HG03432 (cell line): Measurements from ENCODE around the gene RHOA.
"Not testable (repeated sequence)": the region's sequence is repeated elsewhere in the genome, so short reads cannot be mapped to it uniquely, and the experiment has no call there.

ENCODE experiments used
- ATAC-seq: cut with Tn5 transposase; IDR thresholded peaks from one replicate; pipeline ENCODE4 v1.9.1; 2021; ENCODE audit warnings: mild to moderate bottlenecking, moderate library complexity; ENCODE audit not compliant: unreplicated experiment

Gene RHOA

DNA sequence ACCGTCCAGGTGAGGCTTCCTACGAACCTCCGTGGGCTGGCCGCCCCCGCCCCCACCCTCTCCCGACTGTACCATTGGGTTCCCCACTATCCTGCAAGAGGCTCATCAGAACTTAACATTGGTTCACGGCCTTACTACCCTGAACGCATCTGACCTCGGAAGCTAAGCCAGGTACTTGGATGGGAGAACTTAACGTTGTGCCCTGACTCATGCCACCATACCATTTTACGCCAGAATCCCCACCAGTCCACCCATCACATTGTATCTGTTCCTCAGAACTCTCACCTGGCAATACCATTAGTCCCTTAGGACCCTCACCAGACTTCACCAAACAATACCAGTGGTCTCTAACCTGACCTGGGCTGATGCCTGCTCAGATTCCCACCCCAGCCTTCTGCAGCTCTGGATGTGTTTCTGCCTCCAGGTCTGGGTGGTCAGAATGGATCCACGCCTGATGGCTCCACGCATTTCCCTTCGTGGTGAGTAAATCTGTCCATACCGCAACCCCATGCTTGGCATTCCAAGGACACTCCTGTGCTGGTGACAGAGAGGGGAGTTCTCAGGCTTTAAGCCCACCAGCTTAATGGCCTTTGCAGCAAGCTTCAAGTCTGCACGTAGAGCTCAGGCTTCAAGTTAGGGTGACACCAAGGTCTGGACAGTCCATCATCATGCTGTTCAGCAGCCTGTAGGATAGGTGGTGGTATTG is 1.0 kb upstream of the RHOA start:
- ATAC-seq: no peak

DNA sequence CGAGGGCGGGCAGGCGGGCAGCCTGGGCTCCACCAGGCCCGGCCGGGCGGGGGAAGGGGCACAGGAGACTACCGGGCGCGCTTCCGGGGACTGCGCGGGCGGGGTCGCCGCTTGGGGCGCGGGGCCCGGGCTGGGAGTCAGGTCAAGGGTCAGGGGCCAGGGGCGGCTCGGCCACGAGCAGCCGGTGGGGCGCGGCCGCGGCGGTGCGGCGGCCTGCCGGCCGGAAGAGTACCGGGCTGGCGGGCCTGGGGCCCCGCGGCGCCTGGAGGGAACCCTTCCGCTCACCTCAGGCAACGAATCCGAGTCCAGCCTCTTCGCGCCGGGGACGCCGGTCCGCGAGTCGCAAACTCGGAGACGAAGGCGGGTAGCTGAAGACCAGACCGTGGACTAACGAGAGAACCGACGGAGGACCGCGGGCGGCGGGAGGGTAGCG is 225 bp downstream of the RHOA start:
- peak; percentile 36 for ATAC-seq

DNA sequence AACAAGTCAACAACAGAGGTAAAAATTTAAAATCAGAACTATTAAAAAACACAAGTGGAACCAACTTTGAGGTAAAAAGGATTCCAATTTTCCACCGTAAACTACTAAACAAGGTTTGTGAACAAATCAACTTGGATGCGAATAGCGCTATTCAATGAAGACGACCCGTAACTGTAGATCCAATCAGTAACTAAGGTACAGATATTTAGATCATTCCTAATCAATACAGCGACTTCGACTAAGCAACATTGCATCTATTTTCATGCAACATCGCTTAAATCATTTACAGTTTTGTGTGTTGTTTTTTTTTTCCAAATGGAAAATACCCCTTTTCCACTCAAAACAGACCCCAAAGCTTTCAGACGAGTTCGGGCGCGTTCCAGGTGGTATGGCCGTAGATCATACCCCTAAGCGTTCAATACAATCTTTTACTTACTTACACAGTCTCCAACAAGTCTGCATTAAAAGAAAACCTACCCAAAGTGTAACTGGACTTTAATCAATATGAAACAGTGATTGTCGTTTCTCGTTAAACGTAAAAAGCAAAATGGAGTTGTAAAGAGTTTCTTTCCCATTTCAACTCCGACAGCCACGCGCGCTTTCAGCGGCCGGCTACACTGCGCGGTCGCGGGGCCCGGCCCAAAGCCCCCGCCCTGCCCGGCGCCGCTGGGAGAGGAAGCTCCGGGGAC is 786 bp downstream of the RHOA start:
- ATAC-seq: no peak

DNA sequence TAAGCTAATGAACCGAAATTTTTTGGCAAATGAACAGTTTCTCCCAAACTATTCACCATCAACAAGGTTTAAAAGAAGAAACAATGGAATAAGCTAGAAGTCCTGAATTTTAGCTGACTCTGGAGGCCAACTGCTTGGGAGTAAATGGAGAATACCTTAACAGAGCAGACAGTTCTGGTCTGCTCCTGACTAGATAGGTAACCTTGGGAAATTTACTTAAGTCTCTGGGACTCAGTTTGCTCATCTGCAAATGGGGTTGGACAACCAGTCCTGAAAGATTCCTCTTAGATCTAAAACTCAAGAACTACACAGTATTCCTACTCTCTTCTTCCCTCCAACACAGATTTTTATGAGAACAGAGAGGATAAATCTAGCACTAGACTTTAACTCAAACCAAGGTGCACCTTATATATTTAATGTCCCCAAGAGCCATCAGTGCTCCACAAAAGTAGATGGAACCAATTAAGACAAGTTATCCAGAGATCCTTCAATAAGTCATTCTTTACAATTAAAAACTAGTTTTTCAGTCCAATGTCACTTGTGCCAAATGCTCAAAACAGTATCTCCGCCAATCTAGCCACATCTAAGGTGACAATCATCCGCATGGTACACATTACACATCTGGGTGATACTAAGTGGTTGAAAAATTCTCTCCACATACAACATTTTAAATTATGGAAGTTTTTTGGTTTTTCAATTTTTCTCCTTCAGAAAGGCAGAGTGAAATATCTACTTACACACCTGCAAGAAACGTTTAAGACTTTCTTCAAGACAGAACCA is 1.5 kb downstream of the RHOA start:
- no peak for ATAC-seq

DNA sequence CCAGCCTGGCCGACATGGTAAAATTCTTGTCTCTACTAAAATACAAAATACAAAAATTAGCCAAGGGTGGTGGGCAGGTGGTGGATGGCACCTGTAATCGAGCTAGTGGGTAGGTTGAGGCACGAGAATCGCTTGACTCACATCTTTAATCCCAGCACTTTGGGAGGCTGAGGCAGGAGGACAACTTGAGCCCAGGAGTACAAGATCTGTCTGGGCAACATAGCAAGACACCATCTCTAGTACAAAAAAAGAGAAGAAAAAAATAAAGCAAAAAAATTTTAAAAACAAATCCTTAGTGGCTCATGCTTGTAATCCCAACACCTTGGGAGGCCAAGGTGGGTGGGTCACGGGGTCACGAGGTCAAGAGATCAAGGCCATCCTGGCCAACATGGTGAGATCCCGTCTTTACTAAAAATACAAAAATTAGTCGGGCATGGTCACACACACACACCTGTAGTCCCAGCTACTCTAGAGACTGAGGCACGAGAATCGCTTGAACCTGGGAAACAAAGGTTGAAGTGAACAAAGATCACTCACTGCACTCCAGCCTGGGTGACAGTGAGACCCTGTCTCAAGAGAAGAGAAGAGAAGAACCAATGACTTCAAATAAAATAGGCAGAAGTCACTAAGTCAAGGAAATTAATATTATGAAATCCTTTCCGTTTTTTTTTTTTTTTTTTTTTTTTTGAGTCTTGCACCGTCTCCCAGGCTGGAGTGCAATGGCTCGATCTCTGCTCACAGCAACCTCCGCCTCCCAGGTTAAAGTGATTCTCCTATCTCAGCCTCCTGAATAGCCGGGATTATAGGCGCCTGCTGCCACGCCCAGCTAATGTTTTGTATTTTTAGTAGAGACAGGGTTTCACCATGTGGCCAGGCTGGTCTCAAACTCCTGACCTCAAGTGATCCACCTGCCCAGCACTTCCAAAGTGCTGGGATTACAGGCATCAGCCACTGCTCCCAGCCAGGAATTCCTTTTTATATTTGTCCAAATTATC is 4.9 kb downstream of the RHOA start:
- ATAC-seq: no peak

DNA sequence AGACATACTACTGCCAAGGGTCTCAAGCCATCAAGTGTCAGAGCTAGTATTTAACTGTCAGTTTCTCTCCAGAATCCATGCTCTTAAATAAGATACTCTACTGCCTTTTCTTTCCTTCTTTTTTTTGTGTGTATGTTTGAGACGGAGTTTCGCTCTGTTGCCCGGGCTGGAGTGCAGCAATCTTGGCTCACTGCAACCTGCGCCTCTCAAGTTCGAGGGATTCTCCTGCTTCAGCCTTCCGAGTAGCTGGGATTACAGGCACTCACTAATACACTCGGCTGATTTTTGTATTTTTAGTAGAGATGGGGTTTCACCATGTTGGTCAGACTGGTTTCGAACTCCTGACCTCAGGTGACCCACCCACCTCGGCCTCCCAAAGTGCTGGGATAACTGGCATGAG is 6.2 kb downstream of the RHOA start:
- not testable (repeated sequence) for ATAC-seq

GRCh38 chr3:49403891-49404290 is 7.9 kb downstream of the RHOA start:
- no peak for ATAC-seq

GRCh38 chr3:49401766-49402165 is 10.0 kb downstream of the RHOA start:
- ATAC-seq: no peak

GRCh38 chr3:49399461-49399860 is 12.3 kb downstream of the RHOA start:
- no peak for ATAC-seq

GRCh38 chr3:49397470-49397869 is 14.3 kb downstream of the RHOA start:
- ATAC-seq: no peak

- ATAC-seq: not testable (repeated sequence)
Measured at GRCh38 chr3:49391310-49391709, 20.5 kb downstream of the RHOA start.

DNA sequence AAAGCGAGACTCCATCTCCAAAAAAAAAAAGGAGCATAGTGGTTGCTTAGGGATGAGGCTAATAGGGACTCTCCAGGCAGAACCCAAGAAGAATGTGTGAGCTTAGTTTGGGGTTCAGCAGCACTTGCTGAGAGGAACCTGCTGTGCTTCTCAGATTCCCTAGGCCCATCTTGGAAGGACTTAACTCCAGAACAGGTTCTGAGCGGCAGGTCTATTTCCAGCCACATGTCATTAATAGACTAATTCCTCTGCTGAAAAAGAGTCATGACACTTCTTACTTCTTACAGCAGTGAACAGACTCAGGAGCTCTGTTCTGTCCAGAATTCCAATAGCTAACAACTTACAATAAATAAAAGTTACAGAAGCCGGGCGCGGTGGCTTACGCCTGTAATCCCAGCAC is 22.5 kb downstream of the RHOA start:
- no peak for ATAC-seq

DNA sequence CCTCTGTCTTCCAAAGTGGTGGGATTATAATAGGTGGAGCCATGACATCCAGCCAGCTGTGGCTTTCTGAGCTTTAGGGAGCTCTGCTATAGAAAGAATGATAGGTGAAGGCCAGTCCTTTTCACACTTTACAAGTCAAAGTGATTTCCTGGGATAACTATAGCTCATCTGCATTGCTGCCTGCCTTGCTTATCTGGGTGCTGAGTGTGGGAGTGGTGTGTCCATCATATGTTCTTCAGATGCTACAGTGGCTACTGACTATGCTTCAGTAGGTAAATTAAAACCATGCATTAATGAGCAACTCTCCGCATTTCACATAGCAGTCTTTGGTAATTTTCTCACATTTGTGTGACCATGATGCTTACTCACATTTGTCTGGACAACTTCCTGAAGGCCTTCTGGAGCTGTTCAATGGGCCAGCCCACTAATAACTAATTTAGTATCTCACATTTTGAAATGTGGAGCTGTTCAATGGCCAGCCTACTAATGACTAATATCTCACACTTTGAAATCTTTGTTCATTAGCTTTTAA is 23.4 kb downstream of the RHOA start:
- ATAC-seq: no peak

DNA sequence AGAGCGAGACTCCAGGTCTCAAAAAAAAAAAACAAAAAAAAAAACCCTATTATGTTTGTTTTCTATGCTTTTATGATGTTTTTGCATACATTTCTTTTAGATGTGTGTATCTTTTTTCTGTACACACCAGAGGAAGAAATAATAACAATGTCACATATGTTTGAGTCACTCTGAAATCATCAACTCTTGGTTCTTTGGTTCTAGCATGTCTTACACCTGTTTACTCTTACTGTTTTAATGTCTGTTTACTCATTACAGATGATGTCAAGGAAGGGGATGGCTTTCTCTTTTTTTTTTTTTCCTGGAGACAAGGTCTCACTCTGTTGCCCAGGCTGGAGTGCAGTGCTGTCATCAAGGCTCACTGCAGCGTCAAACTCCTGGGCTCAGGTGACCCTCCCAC is 24.1 kb downstream of the RHOA start:
- ATAC-seq: no peak

GRCh38 chr3:49386056-49386756 is 25.6 kb downstream of the RHOA start:
- ATAC-seq: no peak

GRCh38 chr3:49385617-49386016 is 26.2 kb downstream of the RHOA start:
- no peak for ATAC-seq

DNA sequence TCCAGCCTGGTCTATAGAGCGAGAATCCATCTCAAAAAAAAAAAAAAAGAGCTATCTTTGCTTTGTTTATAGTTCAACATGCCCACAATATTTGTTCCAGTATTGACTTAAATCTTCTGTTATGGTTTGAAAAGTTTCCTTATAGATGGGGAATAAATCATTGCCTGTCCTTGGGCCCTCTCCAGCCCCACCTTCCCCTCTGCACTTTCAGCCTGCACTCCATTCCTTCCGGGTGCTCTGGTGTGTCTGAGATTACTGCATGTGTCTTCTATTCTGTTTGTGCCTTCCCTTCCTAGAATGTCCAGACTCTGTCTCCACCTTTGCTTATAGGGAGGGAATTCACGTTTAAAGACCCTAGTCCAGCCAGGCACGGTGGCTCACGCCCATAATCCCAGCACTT is 28.4 kb downstream of the RHOA start:
- no peak for ATAC-seq

- no peak for ATAC-seq
Measured at GRCh38 chr3:49378249-49378895, 33.4 kb downstream of the RHOA start.

GRCh38 chr3:49377483-49377882 is 34.3 kb downstream of the RHOA start:
- no peak for ATAC-seq
